ENCODE results near the gene TGIF1.
A peak's percentile ranks its signal among the peaks of the same experiment; 100 is the strongest.
"Not testable (repeated sequence)": the region's sequence is repeated elsewhere in the genome, so short reads cannot be mapped to it uniquely, and the experiment has no call there.

The TGIF1 gene

GRCh38 chr18:3450012-3450798 lies at the start of gene TGIF1:
Gene TGIF1 (plus strand): TSS chr18:3450172. CDS start chr18:3450490, 318 bp downstream.
- peak; percentile 70 for DNase-seq
- in situ Hi-C loops (cut with MboI; ENCODE audit: low pct_unique_long_range_greater_than_20kb, low sequenced_read_pairs): no loop called here

- DNase-seq: peak; percentile 12
- in situ Hi-C loops (cut with MboI; ENCODE audit: low pct_unique_long_range_greater_than_20kb, low sequenced_read_pairs): no loop called here
Measured at GRCh38 chr18:3400567-3401296, 49.2 kb upstream of the TGIF1 start.

DNA sequence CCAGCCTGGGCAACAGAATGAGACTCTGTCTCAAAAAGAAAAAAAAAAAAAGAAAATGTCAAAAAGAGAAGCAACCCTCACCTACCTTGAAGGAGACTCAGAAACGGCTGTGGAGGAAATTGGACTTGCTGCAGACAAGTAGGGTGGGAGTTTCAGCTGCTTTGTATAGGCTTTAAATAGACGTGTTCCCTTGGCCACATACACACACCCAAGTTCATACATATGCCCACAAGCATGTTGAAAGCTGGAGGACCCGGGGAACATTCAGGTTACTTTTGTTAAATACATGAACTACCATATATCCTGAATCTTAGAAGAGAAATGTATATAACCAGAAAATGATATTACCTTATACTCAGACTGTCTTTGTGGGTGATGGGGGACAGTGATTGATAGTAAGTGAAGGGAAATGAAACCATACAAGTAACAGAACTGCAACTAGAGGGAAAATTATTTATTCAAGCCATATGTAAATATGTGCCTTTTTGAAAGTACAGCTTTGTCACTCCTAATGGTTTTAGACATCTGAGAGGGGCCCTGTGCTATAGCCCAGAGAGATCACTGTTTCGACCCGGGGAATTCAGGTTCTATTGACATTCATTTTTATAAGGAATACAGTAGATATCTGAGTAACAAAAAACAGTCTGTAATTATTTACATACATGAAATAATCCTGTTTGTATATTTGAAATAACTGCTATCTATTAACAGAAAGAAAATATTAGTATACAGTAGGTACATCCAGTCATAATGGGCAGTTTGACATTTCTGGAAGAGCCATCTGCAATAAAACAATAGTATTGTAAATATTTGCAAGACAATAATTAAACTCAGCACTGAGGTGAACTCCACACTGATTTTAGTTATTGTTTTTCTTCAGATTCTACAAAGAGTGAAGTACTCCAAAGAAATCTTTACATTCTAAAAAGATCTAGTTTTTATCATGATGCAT lies 48.0 kb upstream of the TGIF1 start:
- no peak for DNase-seq
- in situ Hi-C loops (cut with MboI; ENCODE audit: low pct_unique_long_range_greater_than_20kb, low sequenced_read_pairs): no loop called here

DNA sequence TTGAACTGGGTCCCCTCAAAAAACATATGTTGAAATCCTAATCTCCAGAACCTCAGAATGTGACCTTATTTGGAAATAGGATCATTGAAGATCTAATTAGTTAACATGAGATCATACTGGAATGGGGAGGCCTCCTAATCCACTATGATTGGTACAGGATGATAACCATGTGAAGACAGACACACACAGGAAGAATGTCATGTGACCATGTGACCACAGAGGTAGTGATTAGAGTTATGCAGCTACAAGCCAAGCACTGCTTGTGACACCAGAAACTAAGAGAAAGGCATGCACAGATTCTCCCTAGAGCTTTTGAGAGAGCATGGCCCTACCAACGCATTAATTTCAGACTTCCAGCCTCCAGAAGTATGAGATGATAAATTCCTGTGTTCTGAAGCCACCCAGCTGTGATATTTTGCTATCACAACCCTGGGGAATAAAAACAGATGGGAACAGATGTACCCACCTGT lies 47.0 kb upstream of the TGIF1 start:
- in situ Hi-C loops (cut with MboI; ENCODE audit: low pct_unique_long_range_greater_than_20kb, low sequenced_read_pairs): no loop called here
- no peak for DNase-seq

DNA sequence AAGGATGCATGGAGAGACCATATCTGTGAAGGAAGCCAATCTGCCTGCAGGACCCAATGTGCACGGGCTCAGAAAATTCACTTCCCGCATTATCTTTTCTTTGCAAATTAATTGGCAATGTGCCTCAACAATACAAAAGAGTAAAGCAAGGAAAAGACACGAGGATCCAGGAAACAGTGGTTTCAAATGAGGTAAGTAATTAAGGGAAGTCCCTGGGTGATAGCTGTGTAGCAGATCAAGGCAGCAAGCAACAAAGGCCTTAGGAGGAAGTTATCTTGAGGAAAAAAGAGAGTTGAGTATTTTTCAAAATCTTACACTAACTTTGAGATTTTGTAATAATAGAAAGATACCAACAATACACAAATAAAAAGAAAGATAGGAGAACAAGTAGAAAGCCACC lies 44.3 kb upstream of the TGIF1 start:
- in situ Hi-C loops (cut with MboI; ENCODE audit: low pct_unique_long_range_greater_than_20kb, low sequenced_read_pairs): no loop called here
- peak; percentile 65 for DNase-seq

DNA sequence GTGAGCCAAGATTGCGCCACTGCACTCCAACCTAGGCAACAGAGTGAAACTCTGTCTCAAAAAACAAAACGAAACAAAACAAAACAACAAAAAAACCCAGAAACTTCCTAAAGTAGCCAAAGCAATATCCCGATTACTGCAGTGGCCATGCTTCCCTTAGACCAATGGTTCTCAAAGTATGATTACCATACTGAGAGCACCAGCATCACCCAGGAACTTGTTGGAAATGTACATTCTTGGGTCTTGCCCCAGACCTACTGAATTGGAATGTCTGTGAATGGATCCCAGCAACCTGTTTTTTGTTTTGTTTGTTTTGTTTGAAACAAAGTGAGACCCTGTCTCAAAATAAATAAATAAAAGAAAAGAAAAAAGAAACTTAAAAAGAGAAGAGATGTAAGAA lies 41.9 kb upstream of the TGIF1 start:
- in situ Hi-C loops (cut with MboI; ENCODE audit: low pct_unique_long_range_greater_than_20kb, low sequenced_read_pairs): no loop called here
- DNase-seq: no peak

GRCh38 chr18:3409811-3410210 lies 40.2 kb upstream of the TGIF1 start:
- no peak for DNase-seq
- in situ Hi-C loops (cut with MboI; ENCODE audit: low pct_unique_long_range_greater_than_20kb, low sequenced_read_pairs): no loop called here

DNA sequence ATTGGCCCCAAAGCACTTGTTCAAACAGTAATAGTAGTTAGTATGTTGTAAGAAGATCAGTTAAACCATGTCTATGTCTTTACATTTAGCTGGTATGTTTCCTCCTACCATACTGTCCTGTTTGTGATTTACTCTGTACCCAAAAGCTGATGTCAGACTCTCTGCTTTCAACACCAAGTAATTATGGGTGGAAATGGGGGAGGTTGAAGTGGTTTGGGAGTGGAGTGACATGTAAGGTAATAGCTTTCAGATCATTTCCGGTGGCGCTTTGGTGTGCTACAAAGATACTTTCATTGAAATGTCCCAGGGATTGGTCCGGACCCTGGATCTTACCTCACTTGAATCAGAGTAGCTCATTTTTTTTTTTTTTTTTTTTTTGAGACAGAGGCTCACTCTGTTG lies 39.7 kb upstream of the TGIF1 start:
- DNase-seq: peak; percentile 6
- in situ Hi-C loops (cut with MboI; ENCODE audit: low pct_unique_long_range_greater_than_20kb, low sequenced_read_pairs): no loop called here

- in situ Hi-C loops (cut with MboI; ENCODE audit: low pct_unique_long_range_greater_than_20kb, low sequenced_read_pairs); DNase-seq: not testable (repeated sequence)
Measured at GRCh38 chr18:3410876-3411275, 39.1 kb upstream of the TGIF1 start.

GRCh38 chr18:3411327-3411726 lies 38.6 kb upstream of the TGIF1 start:
- DNase-seq: no peak
- in situ Hi-C loops (cut with MboI; ENCODE audit: low pct_unique_long_range_greater_than_20kb, low sequenced_read_pairs): no loop called here

DNA sequence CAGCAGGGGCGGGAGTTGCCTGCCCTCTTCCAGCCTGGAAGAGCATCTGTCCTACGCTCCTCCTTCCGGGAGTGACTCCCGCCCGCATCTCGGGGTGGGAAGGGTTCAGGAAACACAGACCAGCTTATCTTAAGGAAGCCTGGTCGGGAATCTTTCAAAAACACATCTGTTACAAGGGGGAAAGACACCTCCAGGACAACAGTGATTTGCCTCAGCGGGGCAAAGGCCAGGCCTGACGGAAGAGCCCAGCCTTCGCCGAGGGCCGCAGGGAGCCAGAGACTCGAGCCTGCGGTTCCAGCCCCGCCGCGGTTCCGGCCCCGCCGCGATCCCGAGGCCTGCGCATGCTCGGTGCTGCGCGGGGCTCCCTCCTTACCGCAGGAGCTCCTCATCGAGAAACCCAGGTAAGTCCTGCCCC lies 38.1 kb upstream of the TGIF1 start:
- in situ Hi-C loops (cut with MboI; ENCODE audit: low pct_unique_long_range_greater_than_20kb, low sequenced_read_pairs): no loop called here
- no peak for DNase-seq

GRCh38 chr18:3412528-3412927 lies 37.4 kb upstream of the TGIF1 start:
- in situ Hi-C loops (cut with MboI; ENCODE audit: low pct_unique_long_range_greater_than_20kb, low sequenced_read_pairs); DNase-seq: not testable (repeated sequence)

- in situ Hi-C loops (cut with MboI; ENCODE audit: low pct_unique_long_range_greater_than_20kb, low sequenced_read_pairs): no loop called here
- no peak for DNase-seq
Measured at GRCh38 chr18:3415110-3415509, 34.9 kb upstream of the TGIF1 start.

GRCh38 chr18:3418083-3418482 lies 31.9 kb upstream of the TGIF1 start:
- no peak for DNase-seq

DNA sequence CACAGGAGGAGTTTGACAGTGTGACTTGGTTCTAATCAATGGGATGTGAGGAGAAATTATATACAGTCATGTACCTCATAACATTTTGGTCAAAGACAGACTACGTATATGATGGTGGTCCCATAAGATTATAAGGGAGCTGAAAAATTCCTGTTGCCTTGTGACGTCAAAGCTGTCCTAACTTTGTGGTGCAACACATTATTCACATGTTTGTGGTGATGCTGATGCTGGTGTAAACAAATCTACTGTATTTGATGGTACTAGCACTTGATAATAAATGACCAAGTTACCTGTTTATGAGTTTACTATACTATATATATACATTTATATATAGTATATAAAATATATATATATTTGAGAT lies 29.1 kb upstream of the TGIF1 start:
- in situ Hi-C loops (cut with MboI; ENCODE audit: low pct_unique_long_range_greater_than_20kb, low sequenced_read_pairs): no loop called here
- no peak for DNase-seq

More at GRCh38 chr18:3418083-3418482, 31.9 kb upstream of the TGIF1 start:
- in situ Hi-C loops (cut with MboI; ENCODE audit: low pct_unique_long_range_greater_than_20kb, low sequenced_read_pairs): no loop called here

- in situ Hi-C loops (cut with MboI; ENCODE audit: low pct_unique_long_range_greater_than_20kb, low sequenced_read_pairs): no loop called here
- DNase-seq: no peak
Measured at GRCh38 chr18:3422905-3423304, 27.1 kb upstream of the TGIF1 start.

- no peak for DNase-seq
- in situ Hi-C loops (cut with MboI; ENCODE audit: low pct_unique_long_range_greater_than_20kb, low sequenced_read_pairs): no loop called here
Measured at GRCh38 chr18:3424280-3424890, 25.6 kb upstream of the TGIF1 start.

DNA sequence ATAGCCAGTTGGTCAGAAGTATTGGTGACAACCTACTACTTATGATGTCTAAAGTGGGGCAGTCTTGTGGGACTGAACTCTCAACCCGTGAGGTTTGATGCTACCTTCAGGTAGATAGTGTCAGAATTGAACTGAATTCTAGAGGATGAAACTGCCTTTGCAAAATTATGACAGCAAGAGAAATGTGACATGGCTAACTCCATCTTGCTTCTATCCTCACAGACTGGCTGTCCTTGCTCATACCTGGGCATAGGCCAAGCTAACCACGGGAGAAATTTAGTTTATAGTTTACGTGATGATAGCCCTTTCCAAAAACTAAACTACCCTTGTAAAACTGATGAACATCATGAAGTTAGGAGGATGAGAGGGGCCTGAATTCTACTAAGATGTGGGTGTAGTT lies 24.9 kb upstream of the TGIF1 start:
- in situ Hi-C loops (cut with MboI; ENCODE audit: low pct_unique_long_range_greater_than_20kb, low sequenced_read_pairs): no loop called here
- no peak for DNase-seq

- DNase-seq: no peak
- in situ Hi-C loops (cut with MboI; ENCODE audit: low pct_unique_long_range_greater_than_20kb, low sequenced_read_pairs): no loop called here
Measured at GRCh38 chr18:3425446-3425845, 24.5 kb upstream of the TGIF1 start.

All from KBM-7 (cell line).